Measurements from ENCODE around the gene USP6NL.

USP6NL gene

DNA sequence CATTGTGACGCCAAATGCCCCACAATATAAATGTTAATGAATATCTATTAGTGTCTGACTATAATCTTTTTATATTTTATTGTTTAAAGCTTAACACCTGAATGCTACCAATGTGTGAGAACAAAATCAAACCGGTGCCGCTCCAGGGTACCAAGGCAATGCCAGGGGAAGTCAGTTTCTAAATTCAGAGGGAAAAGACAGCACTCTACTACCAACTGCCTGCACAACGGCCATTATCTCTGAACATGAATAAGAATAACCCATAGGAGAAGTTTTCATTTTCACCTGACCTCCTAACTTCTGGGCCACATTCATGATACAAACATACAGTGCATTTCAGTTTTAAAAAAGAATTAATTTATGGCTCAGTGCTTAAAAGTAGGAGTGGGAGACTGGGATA, 21.7 kb downstream of the USP6NL start:
- no peak for DNase-seq (ENCODE audit: low read depth in 1 of 2, low spot score in 1 of 2)

GRCh38 chr10:11588873-11589574, 22.4 kb downstream of the USP6NL start:
- no peak overlapping the region for H3K4me3 ChIP-seq (replicated peaks; ENCODE audit: insufficient read depth, low read length)
- no peak for DNase-seq (ENCODE audit: low read depth in 1 of 2, low spot score in 1 of 2)
- H3K27ac ChIP-seq (replicated peaks) = no peak overlapping the region
- TF ChIP-seq POLR2AphosphoS5 (IDR thresholded peaks at IDR 0.05; ENCODE audit: low read depth) = no peak
- H3K27me3 ChIP-seq (ENCODE audit: insufficient read depth, poor library complexity, severe bottlenecking) = no peaks in the 10 kb centered on the region

More for the DNA sequence above, 21.7 kb downstream of the USP6NL start:
- TF ChIP-seq SPI1 (IDR thresholded peaks at IDR 0.05; ENCODE audit: borderline replicate concordance, low read depth) (no peak), GABPA (IDR thresholded peaks at IDR 0.05; ENCODE audit: low read depth) (no peak), POLR2AphosphoS5 (IDR thresholded peaks at IDR 0.05; ENCODE audit: low read depth) (no peak), REST (IDR thresholded peaks at IDR 0.05; ENCODE audit: insufficient replicate concordance, low read depth) (no peak)
- TF ChIP-seq, protein P1, sequence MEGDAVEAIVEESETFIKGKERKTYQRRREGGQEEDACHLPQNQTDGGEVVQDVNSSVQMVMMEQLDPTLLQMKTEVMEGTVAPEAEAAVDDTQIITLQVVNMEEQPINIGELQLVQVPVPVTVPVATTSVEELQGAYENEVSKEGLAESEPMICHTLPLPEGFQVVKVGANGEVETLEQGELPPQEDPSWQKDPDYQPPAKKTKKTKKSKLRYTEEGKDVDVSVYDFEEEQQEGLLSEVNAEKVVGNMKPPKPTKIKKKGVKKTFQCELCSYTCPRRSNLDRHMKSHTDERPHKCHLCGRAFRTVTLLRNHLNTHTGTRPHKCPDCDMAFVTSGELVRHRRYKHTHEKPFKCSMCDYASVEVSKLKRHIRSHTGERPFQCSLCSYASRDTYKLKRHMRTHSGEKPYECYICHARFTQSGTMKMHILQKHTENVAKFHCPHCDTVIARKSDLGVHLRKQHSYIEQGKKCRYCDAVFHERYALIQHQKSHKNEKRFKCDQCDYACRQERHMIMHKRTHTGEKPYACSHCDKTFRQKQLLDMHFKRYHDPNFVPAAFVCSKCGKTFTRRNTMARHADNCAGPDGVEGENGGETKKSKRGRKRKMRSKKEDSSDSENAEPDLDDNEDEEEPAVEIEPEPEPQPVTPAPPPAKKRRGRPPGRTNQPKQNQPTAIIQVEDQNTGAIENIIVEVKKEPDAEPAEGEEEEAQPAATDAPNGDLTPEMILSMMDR (IDR thresholded peaks at IDR 0.05; ENCODE audit: insufficient read depth, low read length) = no peak
- Histone ChIP-seq H3K27me3 (ENCODE audit: insufficient read depth, poor library complexity, severe bottlenecking) (no peaks in the 10 kb centered on the region), H3K4me3 (replicated peaks; ENCODE audit: insufficient read depth, low read length) (no peak overlapping the region), H3K27ac (replicated peaks) (no peak overlapping the region)

DNA sequence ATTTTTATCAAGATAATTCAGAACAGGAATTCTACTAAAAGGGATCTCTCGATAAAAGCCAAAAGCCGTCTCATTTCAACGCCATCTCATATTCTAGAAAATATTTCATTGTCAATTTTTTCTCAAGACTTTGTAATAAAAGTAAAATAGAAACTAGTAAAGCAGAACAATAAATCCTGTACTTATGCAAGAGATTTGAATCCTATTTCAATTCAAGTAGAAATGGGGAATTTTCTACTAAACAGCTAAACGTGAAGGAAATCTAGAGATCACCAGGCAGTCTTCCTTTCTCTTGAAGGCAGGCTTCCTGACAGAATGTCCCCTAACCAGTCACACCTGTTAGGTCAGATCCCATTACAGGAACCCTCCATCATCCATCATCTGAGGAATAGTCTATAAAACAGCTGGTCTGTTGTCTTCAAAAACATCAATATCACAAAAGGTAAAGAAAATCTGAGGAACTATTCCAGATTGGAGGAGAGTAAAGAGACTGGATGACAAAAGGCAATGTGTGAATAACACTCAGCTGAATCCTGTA, 23.7 kb downstream of the USP6NL start:
- H3K4me3 ChIP-seq (replicated peaks; ENCODE audit: insufficient read depth, low read length) = no peak overlapping the region
- no peaks in the 10 kb centered on the region for H3K27me3 ChIP-seq (ENCODE audit: insufficient read depth, poor library complexity, severe bottlenecking)
- H3K27ac ChIP-seq (replicated peaks) = no peak overlapping the region
- TF ChIP-seq, protein P1 (IDR thresholded peaks at IDR 0.05; ENCODE audit: insufficient read depth, low read length) = no peak
- TF ChIP-seq GABPA (IDR thresholded peaks at IDR 0.05; ENCODE audit: low read depth) (no peak), REST (IDR thresholded peaks at IDR 0.05; ENCODE audit: insufficient replicate concordance, low read depth) (no peak), SPI1 (IDR thresholded peaks at IDR 0.05; ENCODE audit: borderline replicate concordance, low read depth) (no peak), POLR2AphosphoS5 (IDR thresholded peaks at IDR 0.05; ENCODE audit: low read depth) (no peak)
- DNase-seq (ENCODE audit: low read depth in 1 of 2, low spot score in 1 of 2) = no peak

DNA sequence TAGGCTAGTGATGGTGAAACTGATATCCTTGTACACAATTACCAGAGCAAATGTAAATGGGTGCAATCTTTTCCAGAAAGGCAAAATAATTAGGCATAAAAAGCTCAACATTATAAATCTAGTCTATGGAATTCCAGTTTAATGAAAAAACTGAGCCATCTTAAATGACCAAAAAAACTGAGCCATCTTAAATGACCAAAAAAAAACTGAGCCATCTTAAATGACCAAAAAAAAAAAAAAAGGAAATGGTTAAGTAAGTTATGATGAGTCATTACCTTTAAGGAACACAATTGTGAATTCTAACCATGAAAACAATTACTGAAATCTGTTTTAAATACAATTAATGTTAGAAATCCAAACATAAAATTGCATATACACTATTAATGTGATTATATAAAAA, 25.3 kb downstream of the USP6NL start:
- DNase-seq (ENCODE audit: low read depth in 1 of 2, low spot score in 1 of 2) = no peak
- Histone ChIP-seq H3K4me3 (replicated peaks; ENCODE audit: insufficient read depth, low read length) (no peak overlapping the region), H3K27me3 (ENCODE audit: insufficient read depth, poor library complexity, severe bottlenecking) (no peaks in the 10 kb centered on the region), H3K27ac (replicated peaks) (peak overlapping the region; percentile 28; the same call in 1 of the 2 replicates)
- TF ChIP-seq REST (IDR thresholded peaks at IDR 0.05; ENCODE audit: insufficient replicate concordance, low read depth) (no peak), SPI1 (IDR thresholded peaks at IDR 0.05; ENCODE audit: borderline replicate concordance, low read depth) (no peak; the same call in 1 of the 2 replicates), GABPA (IDR thresholded peaks at IDR 0.05; ENCODE audit: low read depth) (no peak), POLR2AphosphoS5 (IDR thresholded peaks at IDR 0.05; ENCODE audit: low read depth) (no peak)
- TF ChIP-seq, protein P1 (IDR thresholded peaks at IDR 0.05; ENCODE audit: insufficient read depth, low read length) = no peak

Measured in HL-60 (cell line).